WTC11 (cell line): Measurements from ENCODE around the gene ARHGAP44.

ENCODE experiments used
- ARID4B ChIP-seq: sonication (generic); formaldehyde crosslinking; IDR thresholded peaks from 2 replicates; pipeline ENCODE4 v1.8.0; 2023; ENCODE audit warnings: missing genetic modification reagents, mild to moderate bottlenecking, borderline replicate concordance
- ATF6 ChIP-seq: sonication (generic); formaldehyde crosslinking; IDR thresholded peaks from 2 replicates; pipeline ENCODE4 v1.8.1; 2023; ENCODE audit warnings: mild to moderate bottlenecking, missing genetic modification reagents
- CREM ChIP-seq: sonication (generic); formaldehyde crosslinking; IDR thresholded peaks from 2 replicates; pipeline ENCODE4 v1.8.1; 2022; ENCODE audit warnings: mild to moderate bottlenecking, missing genetic modification reagents, moderate library complexity
- CTCF ChIP-seq: fragments of 200-600 bp; IDR thresholded peaks from 2 replicates; pipeline ENCODE4 v1.8.0; 2022; ENCODE audit warnings: antibody characterized with exemption
- MAX ChIP-seq: sonication (generic); formaldehyde crosslinking; IDR thresholded peaks from 2 replicates; pipeline ENCODE4 v1.8.0; 2022; ENCODE audit warnings: mild to moderate bottlenecking, missing genetic modification reagents
- SMAD3 ChIP-seq: sonication (generic); formaldehyde crosslinking; IDR thresholded peaks from 2 replicates; pipeline ENCODE4 v1.8.0; 2022; ENCODE audit warnings: missing genetic modification reagents, mild to moderate bottlenecking, borderline replicate concordance
- SMAD4 ChIP-seq: sonication (generic); formaldehyde crosslinking; IDR thresholded peaks from 2 replicates; pipeline ENCODE4 v1.8.0; 2022; ENCODE audit warnings: mild to moderate bottlenecking, missing genetic modification reagents
- USF1 ChIP-seq: sonication (generic); formaldehyde crosslinking; IDR thresholded peaks from 2 replicates; pipeline ENCODE4 v1.8.0; 2022; ENCODE audit warnings: mild to moderate bottlenecking, missing genetic modification reagents
- ZBTB43 ChIP-seq: sonication (generic); formaldehyde crosslinking; IDR thresholded peaks from 2 replicates; pipeline ENCODE4 v1.8.1; 2023; ENCODE audit warnings: mild to moderate bottlenecking, missing genetic modification reagents
- ZNF121 ChIP-seq: sonication (generic); formaldehyde crosslinking; IDR thresholded peaks from 2 replicates; pipeline ENCODE4 v1.8.0; 2023; ENCODE audit warnings: missing genetic modification reagents

GRCh38 chr17:12896180-12896785, 107.0 kb downstream of the ARHGAP44 start:
- TF ChIP-seq CTCF (no peak), USF1 (no peak), ARID4B (CRISPR knock-in tag) (no peak), SMAD3 (CRISPR knock-in tag) (no peak), SMAD4 (no peak), ATF6 (no peak), ZNF121 (CRISPR knock-in tag) (no peak), CREM (CRISPR knock-in tag) (no peak), ZBTB43 (CRISPR knock-in tag) (no peak), MAX (CRISPR knock-in tag) (no peak)
